ENCODE results near the gene GLRX.
"Not testable (repeated sequence)": the region's sequence is repeated elsewhere in the genome, so short reads cannot be mapped to it uniquely, and the experiment has no call there.

Gene GLRX

DNA sequence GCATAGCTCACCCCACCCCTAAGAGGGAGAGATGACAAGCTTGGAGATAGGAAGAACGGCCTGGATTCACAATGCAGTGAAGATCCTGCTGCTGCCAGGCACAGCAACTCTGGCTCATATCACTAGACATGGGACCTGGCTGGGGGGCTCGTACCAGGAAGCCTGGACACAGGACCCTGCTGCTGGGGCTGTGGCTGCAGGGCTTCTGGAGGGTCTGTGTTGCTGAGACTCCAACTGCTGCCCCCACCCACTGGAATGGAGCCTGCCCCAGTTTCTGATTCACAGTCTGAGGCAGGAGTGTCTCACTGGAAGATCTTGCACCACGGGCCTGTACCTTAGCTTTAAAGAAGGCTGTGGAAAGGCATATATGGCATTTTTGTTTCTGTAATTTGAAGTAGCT lies 31.0 kb upstream of the GLRX start:
- in situ Hi-C loops (cut with HindIII; ENCODE audit: low sequenced_read_pairs): no loop called here

DNA sequence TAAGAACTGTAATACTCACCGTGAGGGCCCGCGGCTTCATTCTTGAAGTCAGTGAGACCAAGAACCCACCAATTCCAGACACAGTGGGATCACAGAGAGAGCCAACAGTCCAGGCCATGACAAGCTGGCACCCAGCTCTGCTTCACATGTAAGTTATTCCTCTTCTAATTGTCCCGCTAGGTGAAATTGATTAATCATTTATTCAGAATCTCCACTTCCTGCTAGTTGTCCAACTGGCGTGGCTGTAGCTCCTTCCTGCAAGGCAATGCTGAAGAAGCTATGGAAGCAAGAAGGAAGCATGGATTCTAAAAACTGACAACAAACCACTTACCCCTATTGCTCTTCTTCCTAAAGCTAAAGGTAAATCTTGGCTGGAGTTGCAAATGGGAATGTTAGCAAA lies 30.0 kb upstream of the GLRX start:
- in situ Hi-C loops (cut with HindIII; ENCODE audit: low sequenced_read_pairs): no loop called here

DNA sequence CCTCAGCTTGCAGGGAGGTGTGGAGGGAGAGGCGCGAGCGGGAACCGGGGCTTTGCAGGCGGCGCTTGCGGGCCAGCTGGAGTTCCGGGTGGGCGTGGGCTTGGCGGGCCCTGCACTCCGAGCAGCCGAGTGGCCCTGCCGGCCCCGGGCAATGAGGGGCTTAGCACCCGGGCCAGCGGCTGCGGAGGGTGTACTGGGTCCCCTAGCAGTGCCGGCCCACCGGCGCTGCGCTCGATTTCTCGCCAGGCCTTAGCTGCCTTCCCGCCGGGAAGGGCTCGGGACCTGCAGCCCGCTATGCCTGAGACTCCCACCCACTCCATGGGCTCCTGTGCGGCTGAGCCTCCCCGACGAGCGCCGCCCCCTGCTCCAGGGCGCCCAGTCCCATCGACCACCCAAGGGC lies 28.6 kb upstream of the GLRX start:
- in situ Hi-C loops (cut with HindIII; ENCODE audit: low sequenced_read_pairs): not testable (repeated sequence)

DNA sequence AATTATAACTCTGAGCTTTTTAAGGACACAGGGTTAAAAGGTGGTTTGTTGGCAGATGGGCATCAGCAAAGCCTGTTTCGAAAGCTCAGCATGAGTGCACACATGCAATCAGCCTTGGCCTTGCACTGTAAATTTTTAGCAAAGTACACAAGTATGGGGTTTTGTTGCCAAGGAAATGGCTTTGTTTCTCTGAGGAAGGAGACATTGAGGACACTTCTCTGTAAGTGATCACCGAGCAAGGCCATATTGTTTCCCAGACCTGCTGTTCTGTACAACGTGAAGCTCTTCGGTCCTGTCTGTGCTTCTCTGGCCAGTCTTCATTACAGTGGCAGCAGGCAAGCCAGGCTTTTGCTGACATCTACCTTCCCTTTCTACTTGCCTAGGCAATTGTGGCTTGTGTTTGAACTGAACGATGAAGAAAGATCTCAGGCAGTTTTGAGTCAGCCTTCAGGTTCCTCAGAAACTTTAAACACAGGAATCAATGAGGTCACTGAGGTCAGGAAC lies 27.9 kb upstream of the GLRX start:
- in situ Hi-C loops (cut with HindIII; ENCODE audit: low sequenced_read_pairs): no loop called here

DNA sequence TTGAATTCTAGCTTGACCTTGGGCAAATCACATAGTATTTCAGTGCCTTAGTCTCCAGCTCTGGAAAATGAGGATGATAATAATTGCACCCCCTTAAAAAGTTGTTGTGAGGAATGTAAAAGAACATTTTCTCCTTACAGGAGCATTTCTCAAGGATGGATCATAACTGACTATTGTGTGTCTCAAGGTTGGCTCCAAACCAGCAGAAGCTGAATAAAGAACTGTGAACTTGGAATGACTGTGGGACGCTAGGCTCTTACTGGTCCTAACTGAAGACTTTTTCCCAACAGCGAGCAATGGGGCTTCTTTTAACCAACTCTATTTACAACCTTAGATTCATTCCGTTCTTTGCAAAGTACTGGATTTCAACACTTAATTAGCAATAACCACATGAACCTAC lies 26.2 kb upstream of the GLRX start:
- in situ Hi-C loops (cut with HindIII; ENCODE audit: low sequenced_read_pairs): loop anchor here (25.0 kb wide), 1 partner anchor 186 kb away; no protein-coding TSS in a partner anchor

DNA sequence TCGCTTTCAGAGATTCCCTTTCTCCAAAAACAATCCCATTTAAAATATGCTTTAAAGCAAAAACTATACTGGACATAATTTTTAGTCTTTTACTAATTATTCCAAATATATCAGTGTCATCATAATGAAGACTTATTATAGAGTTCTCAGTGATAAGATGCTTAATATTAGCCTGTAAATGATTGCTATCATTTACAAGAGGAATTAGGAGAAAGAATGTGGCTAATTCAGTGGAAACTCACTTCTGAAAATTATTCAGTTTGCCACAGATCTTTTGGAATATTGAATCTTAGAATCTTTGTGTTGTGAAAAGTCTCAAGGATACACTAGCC lies 24.7 kb upstream of the GLRX start:
- in situ Hi-C loops (cut with HindIII; ENCODE audit: low sequenced_read_pairs): loop anchor here (25.0 kb wide), 1 partner anchor 185 kb away; no protein-coding TSS in a partner anchor

DNA sequence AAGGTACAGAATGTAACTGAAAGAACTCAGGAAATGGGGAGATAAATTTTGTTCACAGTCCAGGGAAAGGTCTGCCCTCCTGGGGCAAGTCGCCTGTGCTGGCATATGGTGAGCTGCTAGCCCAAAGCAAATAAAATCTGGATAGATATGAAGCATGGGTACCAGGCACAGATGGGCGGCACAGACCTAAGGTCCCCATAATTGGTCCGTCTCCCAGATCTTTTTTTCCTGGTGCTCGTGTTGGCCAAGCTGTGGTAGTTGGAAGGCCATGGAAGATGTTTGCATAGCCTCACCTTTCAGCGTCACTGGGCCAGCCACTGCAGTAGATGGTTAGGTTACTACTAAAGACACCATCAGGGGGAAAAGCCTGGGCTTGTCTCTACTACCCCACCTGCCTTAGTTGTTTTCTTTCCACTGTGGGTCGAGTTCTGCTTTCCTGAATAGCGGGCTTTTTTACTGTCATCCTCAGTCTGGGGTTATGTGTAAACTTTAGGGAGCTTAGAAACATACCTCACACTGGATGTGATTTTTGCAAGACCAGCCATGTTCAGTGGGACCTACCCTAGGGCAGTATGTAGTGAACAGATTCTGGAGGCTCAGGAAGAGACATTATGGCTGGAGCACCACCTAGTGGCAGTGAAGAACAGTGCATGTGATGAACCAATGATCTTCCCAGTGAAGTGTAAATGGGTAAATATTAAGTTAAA lies 24.2 kb upstream of the GLRX start:
- in situ Hi-C loops (cut with HindIII; ENCODE audit: low sequenced_read_pairs): loop anchor here (25.0 kb wide), 1 partner anchor 184 kb away; no protein-coding TSS in a partner anchor

DNA sequence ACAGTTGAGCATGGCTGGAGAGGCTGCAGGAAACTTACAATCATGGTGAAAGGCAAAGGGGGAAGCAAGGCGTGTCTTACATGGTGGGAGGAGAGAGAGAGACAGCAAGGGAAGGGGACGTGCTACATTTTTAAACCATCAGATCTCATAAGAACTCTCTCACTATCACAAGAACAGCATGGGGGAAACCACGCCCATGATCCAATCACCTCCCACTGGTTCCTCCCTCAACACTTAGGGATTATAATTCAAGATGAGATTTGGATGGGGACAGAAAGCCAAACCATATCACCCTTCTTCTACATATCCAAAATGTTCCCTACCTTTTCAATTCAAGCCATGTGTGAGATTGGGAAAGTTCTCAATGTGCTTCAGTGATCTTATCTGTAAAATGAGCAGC lies 22.9 kb upstream of the GLRX start:
- in situ Hi-C loops (cut with HindIII; ENCODE audit: low sequenced_read_pairs): loop anchor here (25.0 kb wide), 1 partner anchor 183 kb away; no protein-coding TSS in a partner anchor

DNA sequence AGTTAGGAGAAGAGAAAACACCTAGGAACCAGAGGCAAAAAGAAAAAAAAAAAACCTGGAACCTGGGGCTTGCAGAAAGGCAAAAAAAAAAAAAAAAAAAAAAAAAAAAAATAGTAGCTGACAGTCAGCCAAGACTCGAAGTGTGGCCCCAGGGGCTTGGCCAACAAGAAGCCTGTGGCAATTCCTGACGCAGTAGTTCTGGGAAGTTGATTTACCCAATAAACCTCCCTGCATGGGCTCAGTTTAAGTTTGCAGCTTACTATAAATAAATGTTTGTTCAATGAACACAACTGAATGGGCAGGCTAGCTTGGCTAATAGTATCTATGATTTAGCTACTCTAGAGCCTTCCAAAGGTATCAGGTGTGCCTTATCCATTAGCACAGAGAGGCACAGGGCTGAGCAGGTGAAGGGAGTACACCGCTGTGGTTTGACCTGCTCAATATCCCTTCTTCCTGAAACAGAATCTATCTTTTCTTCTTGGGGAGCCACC lies 21.3 kb upstream of the GLRX start:
- in situ Hi-C loops (cut with HindIII; ENCODE audit: low sequenced_read_pairs): loop anchor here (25.0 kb wide), 1 partner anchor 181 kb away; no protein-coding TSS in a partner anchor

DNA sequence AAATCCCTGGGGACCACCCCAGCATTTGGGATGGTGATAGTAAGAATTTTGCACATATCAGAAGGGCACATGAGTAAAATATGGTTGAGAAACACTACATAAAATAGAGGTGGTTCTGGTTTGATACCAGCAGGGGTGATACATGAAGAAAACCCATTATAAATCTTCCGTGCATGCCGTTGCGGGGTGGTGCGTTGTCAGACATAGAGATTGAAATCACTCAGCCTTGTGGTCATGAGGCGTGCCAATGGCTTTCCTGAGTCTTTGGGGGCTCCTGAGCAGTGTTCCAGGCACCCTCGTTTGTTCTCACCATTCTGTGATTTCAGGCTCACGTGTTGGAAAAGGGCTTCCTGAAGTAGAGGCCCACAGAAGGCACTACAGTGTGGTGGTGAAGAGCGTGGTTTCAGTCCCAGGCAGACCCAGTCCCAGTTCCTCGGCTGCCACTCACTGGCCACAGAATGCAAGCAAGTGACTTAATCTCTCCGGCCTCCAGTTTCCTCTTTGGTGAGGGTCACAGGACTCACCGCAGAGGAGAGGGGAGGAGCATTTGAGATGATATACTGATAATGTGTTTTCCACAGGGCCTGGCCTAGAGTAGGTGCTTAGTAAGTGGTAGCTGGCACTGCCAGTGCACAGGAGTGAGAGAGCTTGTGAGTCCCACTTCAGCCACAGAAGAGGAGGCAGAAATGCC lies 20.5 kb upstream of the GLRX start:
- in situ Hi-C loops (cut with HindIII; ENCODE audit: low sequenced_read_pairs): loop anchor here (25.0 kb wide), 1 partner anchor 181 kb away; no protein-coding TSS in a partner anchor

DNA sequence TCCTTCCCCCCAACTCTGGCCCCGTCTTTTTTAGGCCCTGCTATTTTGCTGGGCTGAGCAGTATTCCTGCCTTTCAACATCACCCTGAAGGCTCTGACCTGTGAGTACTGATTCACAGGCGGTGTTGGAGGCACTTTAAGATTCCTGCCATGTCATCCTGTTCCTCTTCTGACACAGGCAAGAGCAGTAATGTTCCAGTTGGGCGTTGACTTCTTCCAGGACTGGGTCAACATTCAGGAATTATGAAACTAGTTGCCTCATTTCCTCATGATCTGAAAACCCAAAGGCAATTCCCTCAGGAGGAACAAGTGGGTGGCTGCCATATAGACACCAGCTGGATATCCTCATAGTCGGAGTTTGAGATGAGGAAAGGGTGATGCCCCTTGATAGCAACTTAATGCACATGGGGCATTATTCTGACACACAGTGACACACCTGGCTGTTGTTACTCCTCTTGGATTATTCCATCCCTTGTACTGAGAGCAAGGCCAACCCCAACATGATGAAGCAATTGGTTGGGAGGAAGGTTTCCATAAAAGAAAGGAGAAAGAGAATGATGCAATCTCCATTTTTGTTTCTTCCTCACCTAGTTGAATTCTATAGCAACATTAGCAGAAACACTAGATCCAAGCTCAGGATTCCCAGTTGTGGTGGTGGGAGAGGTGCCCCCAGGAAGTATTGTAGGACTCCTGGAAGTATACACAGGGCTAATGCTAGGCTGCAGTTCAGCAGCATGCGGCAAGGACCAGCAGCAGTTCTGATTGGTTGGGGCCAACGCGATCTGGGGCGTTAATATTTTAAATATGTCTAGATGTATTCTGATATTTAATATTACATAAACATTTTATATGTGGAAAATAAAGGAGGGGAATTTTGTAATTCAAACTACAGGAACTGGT lies 19.6 kb upstream of the GLRX start:
- in situ Hi-C loops (cut with HindIII; ENCODE audit: low sequenced_read_pairs): loop anchor here (25.0 kb wide), 1 partner anchor 180 kb away; no protein-coding TSS in a partner anchor

DNA sequence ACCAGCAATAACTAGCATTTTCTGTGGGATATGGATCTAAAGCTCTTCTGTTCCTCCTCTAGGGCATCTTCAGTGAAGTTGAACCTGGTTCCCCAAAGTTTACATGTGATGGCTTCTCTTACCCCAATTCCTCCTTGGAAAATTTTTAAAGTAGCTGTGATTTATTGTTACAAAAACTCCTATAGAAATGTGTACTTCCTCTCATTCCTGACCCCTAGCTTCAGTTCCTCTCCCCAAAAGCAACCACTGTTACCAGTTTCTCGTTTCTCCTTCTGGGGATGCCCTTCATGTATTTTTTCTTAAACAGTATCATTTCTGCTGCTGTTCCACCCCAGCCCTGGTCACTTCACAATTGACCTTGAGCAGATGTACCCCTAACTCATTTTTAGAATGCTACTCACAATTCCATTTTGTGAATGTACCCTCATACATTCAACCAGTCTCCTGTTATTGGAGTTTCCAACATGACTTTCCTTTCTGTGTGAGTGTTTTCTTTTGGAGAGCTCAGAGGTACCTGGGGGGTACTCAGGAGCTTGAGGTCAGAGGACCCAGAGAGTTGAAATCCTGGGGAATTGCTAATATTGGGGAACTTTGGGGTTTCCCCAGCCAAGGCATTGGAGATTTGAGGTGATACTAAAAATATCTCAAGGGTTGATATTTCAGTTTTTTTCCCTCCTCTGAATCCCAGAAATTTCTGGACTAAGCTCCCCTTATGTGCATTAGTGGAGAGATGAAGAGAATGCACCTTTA lies 18.6 kb upstream of the GLRX start:
- in situ Hi-C loops (cut with HindIII; ENCODE audit: low sequenced_read_pairs): loop anchor here (25.0 kb wide), 1 partner anchor 179 kb away; no protein-coding TSS in a partner anchor

DNA sequence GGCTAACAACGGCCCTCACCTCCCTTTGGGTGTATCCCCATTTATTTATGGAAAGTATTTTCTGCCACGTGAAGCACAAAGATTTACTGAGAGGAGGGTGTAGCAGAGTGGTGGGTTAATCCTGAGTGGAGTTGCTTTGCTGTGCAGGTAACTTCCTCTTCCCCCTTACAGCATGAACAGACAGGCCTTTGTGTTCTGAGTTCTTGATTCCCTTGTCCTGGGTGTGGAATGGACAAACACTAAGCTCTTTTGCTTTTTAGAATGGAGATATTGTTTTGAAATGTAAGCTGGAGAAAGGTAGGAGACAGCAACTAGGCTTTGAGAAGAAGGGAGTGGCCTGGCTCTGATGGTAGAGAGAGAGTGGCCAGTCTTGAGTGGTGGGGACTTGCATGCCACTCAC lies 17.1 kb upstream of the GLRX start:
- in situ Hi-C loops (cut with HindIII; ENCODE audit: low sequenced_read_pairs): loop anchor here (25.0 kb wide), 1 partner anchor 177 kb away; no protein-coding TSS in a partner anchor

DNA sequence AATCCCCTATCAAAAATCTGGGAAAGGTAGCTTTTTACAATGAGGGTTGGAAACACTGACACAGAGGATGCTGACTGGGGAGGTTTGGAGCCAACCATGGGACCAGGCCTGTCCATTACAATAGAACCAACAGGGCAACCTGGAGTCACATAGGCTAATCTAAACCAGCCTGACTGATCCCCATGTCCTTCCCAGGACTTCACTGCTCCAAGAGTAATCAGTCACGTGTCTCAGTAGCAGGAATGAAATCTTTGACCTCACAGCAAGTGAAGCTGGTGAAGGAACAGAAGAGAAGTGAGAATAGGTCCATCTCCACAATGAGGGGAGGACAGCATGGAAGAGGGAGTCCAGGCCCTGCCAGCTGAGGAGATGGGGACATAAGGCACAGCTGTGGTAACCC lies 16.0 kb upstream of the GLRX start:
- in situ Hi-C loops (cut with HindIII; ENCODE audit: low sequenced_read_pairs): loop anchor here (25.0 kb wide), 1 partner anchor 176 kb away; no protein-coding TSS in a partner anchor

DNA sequence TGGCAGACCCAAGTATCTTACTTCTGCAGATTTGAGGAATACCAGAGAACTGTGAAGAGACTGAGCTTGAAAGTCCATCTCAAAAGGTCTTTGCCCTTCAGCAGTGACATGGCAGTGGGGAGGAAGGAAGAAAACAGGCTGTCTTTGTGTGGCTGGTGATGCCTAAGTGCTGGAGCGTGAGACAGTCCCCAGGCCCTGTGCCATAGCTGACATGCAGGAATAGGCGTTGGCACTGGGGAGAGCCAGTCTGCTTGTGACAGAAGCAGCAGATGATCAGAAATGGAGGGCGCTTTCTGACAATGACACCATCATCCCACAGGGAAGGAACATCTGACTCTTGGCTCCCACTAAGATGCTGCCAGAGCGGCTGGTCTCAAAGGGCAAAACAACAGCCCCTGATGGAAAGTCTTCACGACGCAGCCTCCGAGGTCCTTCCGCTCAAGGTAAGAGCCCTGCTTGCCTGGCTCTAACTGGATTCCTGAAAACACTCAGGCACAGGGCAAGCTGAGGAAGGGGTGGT lies 15.5 kb upstream of the GLRX start:
- in situ Hi-C loops (cut with HindIII; ENCODE audit: low sequenced_read_pairs): loop anchor here (25.0 kb wide), 1 partner anchor 176 kb away; no protein-coding TSS in a partner anchor

DNA sequence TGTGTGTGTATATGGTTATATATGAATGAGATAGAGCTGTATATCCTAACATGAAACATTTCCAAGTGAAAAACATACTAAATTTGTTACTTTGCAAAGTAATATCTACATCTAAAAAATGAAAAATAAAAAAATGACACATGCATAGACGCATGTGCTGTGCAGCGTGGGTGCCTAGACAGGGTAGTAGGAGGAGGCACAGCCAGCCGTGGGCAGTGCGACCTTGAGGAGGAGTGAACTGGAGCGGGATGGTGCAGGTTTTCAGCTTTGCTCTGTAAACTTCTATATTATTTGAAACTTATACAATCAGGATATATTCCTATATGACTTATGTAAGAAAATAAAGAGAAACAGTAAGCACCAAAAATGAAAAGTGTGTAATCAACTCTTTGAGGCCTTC lies 15.0 kb upstream of the GLRX start:
- in situ Hi-C loops (cut with HindIII; ENCODE audit: low sequenced_read_pairs): loop anchor here (25.0 kb wide), 1 partner anchor 175 kb away; no protein-coding TSS in a partner anchor

DNA sequence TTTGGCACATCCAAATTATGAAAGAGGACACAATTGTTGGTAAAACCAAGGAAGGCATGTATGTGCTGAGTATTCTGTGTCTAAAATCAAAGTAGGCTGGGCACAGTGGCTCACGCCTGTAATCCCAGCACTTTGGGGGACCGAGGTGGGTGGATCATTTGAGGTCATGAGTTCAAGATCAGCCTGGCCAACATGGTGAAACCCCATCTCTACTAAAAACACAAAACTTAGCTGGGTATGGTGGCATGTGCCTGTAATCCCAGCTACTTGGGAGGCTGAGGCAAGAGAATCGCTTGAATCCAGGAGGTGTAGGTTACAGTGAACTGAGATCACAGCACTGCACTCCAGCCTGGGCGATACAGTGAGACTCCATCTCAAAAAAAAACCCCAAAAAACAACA lies 14.4 kb upstream of the GLRX start:
- in situ Hi-C loops (cut with HindIII; ENCODE audit: low sequenced_read_pairs): loop anchor here (25.0 kb wide), 1 partner anchor 175 kb away; no protein-coding TSS in a partner anchor

DNA sequence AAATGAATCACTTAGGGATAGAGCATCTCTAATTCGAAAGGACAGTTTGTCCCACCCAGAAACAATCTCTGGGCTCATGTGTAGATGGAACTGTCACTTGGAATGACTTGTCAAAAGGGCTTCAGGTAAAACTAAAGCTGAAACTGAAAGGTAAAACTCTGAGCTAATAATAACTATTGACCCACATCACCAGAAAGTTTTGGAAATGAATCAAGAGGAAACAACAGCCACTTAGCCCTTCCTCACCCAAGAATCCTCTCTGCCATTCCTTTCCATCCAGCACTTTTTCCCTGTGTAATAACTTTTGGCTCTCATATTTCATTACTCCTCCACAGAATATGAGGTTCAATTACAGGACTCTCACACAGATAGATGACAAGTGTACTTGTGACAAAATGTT lies 14.0 kb upstream of the GLRX start:
- in situ Hi-C loops (cut with HindIII; ENCODE audit: low sequenced_read_pairs): loop anchor here (25.0 kb wide), 1 partner anchor 174 kb away; no protein-coding TSS in a partner anchor

DNA sequence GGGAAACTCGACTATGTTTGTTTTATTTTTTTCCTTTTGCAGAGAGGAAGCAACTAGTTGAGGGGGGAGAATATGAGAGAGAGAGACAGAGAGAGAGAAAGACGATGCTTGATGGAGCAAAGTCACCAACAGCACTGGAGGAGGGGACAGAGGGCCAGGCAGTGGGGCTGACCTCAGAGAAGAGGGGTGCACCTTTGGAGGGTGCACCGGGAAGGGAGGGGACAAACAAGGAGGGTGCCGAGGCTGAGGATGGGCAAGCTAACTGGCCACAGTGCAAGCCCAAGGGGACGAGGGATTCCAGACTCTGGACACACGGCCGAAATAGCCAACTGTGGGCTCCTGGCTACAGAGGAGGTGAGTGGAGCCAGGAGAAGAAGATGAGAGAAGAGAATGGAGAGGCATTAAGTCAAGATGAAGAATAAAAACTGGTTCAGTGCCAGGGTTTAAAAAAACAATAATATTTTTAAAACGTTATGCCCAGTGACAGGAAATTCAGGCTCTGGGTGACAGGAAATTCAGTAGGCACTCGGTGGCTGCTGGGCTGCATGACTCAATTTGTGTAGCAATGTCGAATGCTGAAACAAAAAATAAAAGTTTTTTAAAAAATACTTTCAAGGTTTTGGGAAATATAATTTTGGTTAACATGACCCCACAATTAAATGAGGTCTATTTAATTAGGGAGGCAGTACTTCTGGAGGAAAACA lies 13.3 kb upstream of the GLRX start:
- in situ Hi-C loops (cut with HindIII; ENCODE audit: low sequenced_read_pairs): loop anchor here (25.0 kb wide), 1 partner anchor 174 kb away; no protein-coding TSS in a partner anchor
